GM19395 (cell line): ENCODE measurements around the gene KIAA0040.

Experiments
- ATAC-seq: cut with Tn5 transposase; IDR thresholded peaks from one replicate; pipeline ENCODE4 v1.9.1; 2021; ENCODE audit warnings: mild to moderate bottlenecking, moderate library complexity; ENCODE audit not compliant: unreplicated experiment

The KIAA0040 gene

DNA sequence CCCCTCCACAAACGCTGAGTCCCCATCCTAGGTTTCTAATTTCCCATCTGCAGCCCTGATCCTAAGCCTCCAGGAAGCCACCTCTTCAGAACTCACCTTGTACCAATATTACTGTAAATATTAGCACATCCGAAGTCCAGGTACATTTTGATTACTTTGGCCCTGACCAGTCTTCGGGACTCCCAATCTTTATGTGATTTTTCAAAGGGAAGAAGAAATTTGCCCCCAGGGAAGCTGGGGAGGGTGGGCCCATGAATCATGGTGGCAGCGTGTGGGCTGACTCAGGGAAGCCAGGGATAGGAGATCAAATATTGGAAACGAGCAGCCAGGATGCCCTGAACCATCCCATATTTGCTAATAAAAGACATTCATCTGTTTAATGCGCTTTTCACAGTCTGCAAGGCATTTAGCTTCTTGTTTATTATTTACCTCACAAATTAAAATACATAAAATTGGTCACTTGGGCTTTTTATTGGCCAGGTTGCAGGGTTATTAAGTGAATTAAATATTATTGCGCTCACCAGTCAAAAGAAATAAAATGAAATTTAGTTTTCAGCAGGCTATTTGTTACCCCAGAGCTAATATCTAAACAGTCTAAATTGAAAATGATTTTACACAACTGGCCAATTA, 46.6 kb downstream of the KIAA0040 start:
- no peak for ATAC-seq

DNA sequence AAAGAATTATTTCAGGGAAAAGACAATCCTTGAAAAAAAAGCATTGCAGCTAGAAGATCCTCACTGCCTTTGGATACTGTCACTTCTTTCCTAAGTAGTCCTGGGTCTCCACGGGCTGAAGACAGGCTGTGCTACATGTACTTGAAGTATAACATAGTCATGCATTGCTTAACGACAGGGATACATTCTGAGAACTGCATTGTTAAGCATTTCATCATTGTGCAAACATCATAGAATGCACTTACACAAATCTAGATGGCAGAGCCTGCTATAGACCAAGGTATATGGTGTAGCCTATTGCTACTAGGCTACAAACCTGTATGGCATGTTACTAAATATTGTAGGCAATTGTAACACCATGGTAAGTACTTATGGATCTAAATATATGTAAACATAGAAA, 54.0 kb downstream of the KIAA0040 start:
- no peak for ATAC-seq

DNA sequence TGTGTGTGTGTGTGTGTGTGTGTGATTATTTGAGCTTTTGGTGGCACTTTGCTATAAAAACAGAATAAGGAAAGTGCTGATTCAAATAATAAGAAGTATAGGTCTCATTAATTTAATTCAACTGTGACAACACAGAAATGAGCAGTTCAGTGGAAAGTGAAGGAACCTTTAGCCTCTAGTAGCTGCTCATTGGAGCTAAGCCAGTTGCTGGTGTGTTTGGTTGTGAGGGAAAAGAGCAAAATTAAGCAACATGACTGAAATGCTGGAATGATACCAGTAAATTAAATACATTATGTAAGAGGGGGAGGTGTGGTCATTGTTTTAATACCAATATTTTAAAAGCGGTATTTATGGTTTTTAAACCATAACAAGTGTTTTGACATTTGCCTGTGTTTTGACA, 55.2 kb downstream of the KIAA0040 start:
- ATAC-seq = no peak

DNA sequence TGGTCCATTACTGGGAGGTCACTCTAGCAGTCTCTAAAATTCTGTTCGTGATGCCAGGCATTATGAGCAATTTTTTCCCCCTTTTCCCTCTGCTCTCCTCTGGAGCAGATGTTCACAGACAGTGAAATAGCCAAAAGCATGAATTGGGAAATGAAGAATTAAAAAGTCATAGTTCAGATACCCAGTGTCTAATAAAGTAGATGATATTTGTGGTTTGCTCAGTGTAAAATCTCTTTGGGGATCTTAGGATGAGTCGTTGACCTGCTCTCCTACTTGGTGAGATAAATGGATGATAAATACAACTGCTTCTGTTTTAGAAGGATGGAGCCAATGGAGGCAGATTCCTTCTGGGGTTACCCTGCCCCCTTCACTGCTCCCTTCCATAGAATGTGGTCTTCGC, 56.3 kb downstream of the KIAA0040 start:
- no peak for ATAC-seq

DNA sequence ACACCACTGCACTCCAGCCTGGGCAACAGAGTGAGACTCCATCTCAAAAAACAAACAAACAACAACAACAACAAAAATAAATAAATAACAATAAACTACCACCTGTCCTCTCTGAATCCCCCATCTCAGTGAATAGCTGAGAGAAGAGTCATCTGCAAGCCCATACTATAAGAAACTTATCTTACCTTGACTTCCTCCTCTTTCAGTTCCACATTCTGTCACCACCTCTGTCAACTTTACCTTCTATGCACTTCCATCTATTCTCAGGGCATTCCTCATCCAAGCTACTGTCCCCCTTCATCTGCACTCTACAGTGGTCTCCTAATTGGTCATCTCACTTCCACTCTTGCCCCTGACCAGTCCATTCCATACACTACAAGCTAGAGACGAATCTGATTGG, 58.1 kb downstream of the KIAA0040 start:
- ATAC-seq = no peak

DNA sequence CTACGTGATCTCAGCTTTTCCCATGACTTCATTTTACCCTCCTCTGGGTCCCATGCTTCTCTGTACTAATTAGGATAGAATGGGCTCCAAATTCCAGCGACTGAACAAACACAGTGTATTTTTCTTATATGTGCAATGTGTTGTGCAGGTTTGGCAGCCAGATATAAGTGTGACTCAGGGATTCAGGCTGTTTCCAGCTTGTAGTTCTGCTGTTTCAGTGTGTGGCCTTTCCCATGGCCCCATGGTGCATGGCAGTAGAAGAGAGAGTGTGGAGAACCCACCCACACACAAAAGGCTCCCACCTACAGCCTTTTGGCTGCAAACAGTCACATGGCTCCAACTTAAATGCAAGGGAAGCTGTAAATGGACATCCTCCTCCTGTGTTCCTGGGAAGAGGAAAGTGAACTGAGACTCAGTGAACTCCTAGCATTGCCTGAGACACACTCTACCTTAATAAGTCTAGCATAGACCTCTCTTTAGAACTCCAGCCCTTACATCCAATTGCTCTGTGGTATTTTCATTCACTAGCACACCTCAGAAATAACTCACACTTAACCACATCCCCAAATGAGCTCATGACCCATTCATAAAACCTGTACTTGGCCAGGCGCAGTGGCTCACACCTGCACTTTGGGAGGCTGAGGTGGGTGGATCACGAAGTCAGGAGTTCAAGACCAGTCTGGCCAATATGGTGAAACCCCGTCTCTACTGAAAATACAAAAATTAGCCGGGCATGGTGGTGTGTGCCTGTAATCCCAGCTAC, 58.7 kb downstream of the KIAA0040 start:
- peak; percentile 54 for ATAC-seq

DNA sequence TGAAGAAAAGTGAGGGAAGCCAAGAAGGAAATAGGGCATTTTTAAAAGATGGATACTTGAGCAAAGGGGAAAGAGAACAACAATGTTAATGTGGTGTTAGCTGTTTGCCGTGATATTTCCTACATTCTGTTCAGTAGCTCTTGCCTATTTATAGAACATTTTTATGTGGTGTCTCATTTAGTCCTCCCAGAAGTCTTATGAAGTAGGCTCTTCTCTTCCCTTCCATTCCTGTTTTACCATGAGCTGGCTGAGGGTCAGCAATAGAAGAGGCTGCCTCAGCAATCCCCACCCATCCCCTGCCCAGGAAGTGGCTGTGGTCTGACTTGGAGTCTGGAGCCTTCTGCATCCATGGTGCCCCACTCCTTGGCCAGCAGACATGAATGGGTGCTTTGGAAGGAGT, 60.1 kb downstream of the KIAA0040 start:
- no peak for ATAC-seq

DNA sequence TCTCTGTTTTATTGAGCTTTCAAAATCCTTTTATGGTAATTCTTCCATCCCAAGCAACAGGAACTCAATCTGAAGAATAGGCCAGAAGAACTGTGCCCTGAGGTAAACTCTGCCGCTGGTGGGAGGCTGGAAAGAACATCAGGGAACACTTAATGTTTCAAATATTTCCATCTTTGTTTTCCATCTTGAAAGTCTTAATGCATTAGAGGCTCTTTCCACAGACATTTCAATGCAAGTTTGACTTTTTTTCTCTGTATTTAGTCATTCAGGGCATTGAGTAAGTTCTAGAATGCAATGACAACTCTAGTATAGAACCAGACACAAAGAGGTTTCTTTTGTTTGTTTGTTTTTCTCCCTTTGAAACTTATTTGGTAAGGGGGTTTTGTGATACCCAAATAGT, 61.5 kb downstream of the KIAA0040 start:
- ATAC-seq = no peak

DNA sequence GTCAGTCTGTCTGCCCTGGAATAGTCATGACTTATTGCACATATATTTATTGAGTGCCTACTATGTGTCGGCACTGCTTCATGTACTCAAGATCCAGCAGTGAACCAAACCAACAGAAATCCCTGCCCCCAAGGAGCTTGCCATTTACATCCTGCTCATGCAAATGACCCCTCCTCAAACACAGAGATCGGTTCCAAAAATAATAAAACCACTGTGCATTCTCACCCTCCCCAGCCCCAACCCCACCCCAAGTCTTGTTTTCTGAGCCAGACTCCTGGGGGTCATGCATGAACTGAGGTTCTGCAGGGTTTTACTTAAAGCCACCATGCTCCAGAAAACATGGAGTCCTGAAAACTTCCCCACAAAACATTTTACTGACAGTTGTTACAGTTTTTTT, 61.9 kb downstream of the KIAA0040 start:
- ATAC-seq = no peak

DNA sequence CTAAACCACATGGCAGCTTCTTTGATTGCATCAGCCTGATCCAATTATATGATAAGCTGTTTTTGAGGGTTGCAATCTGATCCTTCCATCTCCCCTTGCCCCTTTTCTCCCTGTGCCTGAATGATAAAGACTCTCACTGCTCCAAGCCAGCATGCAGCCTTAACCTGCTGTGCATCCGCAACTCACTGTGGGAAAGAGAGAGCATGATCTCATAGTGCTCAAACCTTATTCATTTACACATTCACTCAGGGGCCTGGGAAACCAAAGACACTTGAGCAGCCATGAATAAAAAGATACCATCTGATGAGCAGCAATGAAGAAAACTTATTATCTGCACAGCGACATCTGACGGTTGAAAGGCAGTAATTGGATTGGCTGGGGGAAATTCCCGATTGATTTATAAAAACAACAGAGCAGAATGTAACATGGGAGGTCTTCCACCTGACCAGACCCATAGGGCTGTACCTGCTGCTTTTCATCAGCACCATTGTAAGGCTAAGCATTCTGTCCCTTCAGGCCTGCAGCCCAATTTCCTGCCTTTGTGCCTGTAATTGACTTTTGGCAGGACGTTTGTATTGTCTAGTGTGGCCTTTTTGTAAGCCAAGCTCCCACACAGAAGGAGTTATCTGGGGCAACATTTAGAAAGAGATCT, 62.5 kb downstream of the KIAA0040 start:
- ATAC-seq = no peak

DNA sequence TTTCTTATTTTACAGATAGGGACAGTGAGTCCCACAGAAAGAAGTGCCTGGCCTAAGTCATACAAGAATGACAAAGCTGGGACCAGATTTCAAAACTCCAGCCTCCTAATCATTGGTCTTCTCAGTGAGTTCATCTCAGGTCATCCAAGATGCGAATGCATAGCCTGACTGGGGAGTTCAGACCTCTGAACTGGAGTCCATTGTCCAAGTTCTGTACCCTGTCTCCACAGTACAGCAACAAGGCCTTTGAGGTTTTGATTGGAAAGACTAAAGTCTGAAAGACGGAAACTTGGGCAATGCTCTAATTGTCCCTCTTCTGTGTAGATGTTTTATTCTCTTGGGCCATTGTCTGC, 63.0 kb downstream of the KIAA0040 start:
- no peak for ATAC-seq

DNA sequence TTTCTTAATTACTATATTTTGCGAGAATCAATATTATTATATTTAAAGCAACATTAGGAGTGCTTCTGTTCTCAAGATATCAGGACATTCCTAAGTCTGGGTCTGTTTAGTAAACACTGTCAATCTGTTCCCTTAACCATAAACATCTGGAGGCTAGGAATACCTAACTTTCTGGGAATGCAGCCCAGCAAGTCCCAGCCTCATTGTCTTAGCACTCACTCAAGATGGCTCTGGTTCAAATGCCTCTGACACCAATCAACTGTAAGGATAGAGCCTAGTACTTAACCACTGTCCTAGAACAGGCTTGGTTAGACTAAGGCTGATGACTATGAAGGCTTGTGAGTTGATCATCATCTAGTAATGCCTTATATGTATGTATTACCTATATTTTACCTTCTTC, 63.4 kb downstream of the KIAA0040 start:
- no peak for ATAC-seq

DNA sequence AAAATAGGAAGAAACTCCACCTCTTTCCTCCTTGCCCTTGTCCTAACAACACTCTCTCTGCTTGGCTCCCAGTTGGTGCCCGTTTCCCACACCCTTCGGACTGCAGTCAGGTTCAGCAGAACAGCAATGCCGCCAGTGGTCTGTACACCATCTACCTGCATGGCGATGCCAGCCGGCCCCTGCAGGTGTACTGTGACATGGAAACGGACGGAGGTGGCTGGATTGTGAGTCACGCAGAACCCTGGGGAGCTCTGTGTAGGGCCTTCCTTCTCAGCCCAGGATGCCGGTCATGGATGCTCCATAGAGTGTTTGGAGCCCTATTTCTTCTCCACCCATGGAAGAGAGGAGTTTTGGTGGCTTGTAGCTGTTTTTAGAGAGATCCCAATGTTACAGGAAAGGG, 64.1 kb downstream of the KIAA0040 start:
- ATAC-seq = no peak

DNA sequence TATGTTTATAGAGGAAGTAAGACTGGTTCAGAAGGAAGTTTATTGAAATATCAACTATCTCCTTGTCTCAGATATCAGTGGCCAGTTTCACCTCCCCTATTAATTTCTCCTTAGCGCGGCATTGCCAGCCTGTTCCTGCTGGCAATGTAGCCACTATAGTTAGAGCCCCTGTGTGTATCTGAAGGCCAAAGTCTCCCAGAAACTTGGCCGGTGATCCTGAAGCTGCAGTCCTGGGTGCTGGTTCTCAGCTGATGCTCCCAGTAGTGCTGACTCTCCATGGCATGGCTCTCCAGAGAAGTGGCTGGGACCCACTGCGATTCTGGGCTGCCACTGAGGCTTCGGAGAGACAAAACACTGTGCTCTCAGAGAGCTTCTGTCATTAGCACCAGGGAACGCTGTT, 65.0 kb downstream of the KIAA0040 start:
- no peak for ATAC-seq

DNA sequence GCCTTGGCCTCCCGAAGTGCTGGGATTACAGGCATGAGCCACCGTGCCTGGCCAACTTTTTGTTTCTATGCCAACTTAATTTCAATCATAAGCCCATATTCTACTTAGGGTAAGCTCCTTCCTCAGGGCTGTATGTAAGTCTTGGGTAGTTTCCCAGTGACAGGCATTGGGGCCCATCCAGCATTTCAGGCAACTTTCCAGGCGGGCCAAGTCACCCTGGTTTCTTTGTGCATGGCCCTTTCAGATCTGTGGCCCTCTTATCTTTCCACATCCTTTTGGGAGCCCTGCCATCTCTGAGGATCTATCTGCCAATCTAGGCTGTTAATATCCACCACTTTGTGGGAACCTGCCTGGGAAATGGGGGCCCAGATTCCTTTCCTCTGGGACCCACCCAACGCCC, 66.2 kb downstream of the KIAA0040 start:
- ATAC-seq = no peak

DNA sequence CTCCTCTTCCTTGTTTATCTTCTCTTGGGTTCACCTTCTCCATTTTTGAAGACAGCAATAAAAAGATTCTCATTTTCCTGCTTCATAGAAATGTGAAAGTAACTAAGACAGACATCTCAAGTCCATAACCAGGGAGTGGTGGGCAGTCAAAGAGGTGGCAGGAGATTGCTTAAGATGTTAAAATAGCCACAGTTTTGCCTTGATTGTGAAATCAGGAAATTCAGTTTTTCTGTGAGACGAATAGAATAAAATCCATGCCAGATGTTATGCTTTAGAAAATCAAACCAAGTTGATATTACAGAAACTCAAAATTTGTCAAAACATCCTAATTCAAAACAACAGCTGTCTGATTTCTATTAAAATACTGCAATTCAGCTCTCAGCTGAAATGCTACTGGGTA, 67.7 kb downstream of the KIAA0040 start:
- no peak for ATAC-seq

DNA sequence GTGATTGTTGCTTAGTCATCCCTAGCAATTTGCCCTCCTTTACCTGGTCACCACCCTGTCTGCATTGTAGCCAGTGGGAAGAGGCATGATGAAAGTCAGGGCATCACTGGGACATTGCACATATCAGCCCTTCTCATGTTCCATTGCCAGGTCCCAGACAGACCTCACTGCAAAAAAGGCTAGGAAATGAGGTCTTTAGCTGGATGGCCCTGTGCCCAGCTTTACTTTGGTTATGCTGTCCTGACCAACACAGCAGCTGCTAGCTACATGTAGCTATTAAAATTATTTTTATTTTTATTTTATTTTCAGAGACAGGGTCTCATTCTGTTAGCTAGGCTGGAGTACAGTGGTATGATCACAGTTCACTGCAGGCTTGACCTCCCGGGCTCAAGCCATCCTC, 72.1 kb downstream of the KIAA0040 start:
- no peak for ATAC-seq

DNA sequence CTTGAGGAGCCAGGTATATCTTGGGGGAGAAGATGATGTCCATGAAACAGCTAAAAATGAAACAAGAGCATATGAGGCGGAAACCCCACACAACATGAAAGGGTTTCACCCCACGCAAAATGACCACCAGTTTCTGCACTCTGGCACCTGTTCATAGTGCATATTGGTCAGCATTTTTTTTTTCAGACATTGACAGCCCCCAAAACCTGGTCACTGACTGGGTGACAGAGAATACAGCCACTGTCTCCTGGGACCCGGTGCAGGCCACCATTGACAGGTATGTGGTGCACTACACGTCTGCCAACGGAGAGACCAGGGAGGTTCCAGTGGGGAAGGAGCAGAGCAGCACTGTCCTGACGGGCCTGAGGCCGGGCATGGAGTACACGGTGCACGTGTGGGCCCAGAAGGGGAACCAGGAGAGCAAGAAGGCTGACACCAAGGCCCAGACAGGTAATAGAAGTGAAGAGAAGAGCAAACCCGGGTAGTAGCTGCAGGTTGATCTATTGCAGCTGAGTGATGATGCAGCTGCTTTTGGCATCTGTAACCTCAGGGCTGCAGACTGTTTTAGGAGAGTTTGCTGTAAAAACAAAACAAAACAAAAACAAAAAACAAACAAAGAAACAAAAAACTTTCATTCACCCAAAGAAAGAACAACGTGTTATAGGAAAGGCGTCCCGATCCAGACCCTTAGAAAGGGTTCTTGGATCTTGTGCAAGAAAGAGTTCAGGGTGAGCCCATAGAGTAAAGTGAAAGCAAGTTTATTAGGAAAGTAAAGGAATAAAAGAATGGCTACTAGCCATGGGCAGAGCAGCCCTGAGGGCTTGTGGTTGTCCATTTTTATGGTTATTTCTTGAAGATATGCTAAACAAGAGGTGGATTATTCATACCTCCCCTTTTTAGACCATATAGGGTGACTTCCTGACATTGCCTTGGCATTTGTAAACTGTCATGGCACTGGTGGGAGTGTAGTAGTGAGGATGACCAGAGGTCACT, 73.9 kb downstream of the KIAA0040 start:
- peak; percentile 60 for ATAC-seq

DNA sequence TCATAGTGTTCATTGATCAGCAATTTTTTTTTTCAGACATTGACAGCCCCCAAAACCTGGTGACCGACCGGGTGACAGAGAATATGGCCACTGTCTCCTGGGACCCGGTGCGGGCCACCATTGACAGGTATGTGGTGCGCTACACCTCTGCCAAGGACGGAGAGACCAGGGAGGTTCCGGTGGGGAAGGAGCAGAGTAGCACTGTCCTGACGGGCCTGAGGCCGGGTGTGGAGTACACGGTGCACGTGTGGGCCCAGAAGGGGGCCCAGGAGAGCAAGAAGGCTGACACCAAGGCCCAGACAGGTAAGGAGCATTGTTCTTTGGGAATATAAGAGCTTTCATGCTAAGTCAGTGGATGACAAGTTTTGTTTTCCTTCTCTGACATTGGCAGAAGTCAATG, 75.7 kb downstream of the KIAA0040 start:
- no peak for ATAC-seq

DNA sequence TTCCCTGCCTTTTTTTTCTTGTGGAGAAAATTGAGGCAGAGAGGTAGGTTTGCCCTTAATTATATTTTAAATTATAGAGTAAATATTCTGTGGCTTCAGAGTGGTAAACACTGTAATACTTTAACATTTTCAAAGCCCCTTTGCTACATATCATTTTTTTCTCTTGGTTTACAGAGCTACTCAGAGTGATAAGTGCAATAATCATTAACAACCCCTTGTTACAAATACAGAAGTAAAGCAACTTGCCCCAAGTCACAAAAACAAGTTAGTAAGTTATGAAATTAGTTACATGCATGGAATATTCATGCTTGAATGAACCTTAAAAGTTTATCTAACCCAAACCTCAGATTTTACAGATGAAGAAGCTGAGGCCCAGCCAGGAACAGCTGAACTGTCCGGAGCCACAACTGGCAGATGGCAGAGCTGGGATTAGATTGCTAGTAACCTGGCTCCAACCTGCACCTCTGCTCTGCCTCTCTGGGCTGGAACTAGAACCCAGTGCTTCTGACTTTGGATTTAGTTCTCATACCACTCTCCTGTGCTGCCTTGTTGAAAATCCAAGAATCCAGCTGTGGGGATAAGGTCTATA, 76.3 kb downstream of the KIAA0040 start:
- no peak for ATAC-seq

DNA sequence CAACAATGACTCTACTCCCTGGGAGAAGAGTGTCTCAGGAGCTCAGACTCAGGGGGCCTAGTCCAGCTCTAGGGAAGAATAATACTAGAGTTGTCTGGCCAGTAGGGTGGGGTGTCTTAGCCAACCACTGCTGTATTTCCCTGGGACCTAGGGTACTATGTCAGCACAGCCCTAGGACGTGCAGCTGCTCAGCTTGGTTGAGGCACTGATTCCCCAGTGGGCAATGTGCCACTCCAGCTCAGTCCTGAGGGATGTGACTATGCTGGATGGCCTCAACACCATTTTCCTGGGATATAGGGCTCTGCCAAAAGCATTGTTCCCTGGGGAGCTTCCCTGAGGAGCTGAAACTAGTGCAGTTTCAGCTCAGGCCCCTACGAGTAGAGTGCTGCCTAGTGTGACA, 77.6 kb downstream of the KIAA0040 start:
- no peak for ATAC-seq
